Activated CD4-positive, alpha-beta T cell treated with anti-CD3 and anti-CD28 coated beads, Interleukin-2, amount 50 U/mL, for 1 hour (primary cell): Measurements from ENCODE around the gene CXXC1.
"Not testable (repeated sequence)": the region's sequence is repeated elsewhere in the genome, so short reads cannot be mapped to it uniquely, and the experiment has no call there.

Experiments used
- DNase-seq: peaks from one replicate; pipeline ENCODE4 v3.0.0-alpha.2; 2020

CXXC1 gene

DNA sequence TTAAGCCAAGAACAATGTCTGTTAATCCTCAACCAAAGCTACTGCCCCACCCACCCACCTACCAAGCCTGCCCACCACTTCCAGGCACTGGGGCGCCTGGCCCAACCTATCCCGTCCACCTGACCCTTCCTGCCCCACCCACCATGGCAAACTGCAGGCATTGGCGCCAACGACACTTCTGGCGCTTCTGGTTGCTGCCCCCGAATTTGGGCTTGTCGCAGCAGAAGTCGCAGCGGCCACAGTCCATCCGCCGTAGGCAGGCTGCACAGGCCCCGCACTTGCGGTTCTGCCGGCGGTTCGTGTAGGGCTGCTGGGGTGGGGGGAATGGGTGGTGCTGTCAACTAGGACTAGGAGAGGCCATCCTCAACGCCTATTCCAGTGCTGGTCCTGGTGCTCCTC lies 13.4 kb downstream of the CXXC1 start:
- DNase-seq = no peak

DNA sequence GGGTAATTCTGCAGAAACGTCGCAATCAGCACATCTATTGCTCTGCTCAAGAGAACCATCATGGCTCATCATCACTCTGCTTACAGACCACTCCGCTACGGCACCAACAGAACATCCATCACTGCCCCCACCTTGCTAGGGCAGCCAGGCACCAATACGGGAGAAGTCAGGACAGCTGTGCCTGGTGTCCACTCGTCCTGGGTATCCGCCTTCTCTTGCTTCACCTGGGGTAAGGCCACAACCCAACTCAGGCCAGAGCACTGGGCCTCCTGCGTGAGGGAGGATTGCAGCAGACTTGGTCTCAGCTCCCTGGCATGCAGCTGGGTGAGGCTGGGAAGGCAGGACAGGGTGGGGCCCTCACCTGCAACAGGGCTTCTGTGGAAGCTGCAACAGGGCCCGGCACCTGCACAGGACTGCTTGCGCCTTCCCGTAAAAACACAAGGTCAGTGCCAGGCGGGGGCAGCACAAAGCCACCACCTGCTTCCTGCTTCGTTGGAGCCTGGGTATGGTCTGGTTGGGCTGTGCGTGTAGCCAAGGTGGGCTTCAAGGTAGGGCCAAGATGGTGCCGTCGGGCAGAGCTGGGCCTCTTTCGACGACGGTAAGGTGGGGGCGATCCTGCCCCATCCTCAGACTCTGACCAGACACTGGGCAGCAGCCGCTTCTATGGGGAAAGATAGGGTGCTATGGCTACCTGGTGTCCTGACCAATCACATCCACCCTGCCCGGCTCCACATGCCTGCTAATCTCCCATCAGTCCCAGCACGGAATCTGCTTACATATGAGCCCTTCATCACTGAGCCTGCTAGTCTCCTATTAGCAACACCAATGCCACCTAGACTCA lies 14.1 kb downstream of the CXXC1 start:
- no peak for DNase-seq

DNA sequence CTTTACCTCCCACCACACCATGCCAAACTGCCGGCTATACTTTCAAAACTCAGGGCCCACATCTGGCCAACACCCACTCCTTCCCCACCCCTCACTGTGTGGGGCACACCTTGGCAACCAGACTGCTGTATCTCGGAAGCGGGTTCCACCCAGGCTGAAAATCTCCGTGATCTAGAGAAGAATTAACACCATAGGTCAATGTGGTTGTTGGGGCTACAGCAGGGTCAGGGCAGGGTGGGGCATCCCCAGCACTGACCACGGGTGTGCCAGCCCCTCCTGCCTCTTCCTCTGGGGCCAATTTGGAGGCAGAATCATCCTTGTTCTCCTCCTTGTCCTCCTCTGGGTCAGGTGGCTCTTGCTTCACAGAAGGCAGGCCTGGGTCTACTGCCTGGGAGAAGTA lies 14.9 kb downstream of the CXXC1 start:
- no peak for DNase-seq

DNA sequence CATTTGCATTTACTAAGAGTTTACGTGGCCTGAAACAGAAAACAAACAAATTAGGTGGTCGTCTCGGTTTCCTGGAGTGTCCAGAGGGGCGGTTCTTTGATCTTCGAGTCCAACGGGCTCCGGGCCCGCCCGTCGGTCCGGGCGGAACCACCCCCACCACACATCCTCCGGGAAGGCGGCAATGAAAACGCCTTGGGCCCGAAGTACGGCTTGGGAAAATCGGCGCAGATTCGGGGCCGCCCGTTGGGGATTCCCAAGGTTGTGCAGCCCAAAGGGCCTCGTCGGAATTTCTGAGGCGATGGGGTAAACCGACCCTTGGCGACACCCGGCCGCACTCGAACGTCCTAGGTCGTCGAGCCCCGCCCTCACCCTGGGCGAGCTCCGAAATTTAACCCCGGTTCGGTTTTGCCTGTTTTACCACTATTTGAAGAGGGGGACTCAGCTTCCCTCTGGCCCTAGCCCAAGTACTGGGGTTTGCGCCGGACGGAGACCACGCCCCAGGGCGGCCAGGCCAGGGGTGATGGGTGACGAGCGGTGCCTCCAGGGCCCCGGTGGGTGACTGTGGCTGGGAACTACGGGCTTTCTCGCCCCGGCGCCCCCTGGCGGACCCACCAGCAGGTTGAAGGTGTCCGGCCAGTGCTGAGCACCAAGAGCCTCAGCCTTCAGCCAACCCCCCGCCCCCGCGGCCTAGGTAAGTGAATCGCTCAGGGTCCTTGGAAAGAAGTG lies 19.3 kb downstream of the CXXC1 start:
- DNase-seq = peak; percentile 74

DNA sequence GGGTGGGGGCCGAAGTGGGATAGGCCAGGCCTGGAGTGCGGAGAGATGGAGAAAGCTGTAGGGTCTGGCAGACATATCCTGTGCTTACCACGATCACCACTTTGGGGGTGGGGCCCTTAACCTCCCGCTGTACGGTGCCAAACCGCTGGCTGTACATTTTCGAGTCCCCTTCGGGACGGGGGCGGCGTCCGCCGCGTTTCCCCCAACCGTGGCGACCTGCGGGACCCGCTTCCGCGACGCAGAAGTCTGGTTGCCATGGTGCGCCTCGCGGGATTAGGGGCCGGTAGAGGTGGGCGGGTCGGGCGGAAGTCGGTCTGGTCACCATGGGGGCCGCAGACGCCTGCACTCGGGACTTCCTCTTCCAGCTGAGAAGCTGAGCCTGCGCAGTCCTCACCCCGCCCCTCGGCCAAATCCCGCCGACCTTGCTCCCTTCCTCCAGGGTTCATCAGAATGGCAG lies 21.2 kb downstream of the CXXC1 start, which contains the start of gene CFAP53:
Gene CFAP53 (minus strand): TSS at position 248 of the 457 bp plus-strand sequence. CDS start 91 bp downstream, at position 157.
- DNase-seq = peak; percentile 70

DNA sequence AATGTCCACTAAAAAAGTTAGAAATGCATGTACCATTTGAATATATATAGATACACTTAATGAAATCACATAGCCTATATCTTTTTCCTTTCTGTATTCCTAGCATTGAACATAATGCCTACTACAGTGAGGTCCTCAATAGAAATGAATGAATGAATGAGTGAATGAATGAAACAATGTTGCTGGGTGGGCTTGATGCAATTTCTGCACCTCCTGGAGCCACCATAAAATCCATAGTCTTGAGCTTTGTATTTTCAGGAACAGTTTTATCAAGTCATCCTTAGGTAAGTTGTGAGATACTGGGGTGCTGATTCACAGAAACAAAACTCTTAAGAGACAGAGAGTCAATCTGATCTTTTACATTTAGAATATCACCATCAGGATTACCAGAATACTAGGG lies 24.5 kb downstream of the CXXC1 start:
- no peak for DNase-seq

DNA sequence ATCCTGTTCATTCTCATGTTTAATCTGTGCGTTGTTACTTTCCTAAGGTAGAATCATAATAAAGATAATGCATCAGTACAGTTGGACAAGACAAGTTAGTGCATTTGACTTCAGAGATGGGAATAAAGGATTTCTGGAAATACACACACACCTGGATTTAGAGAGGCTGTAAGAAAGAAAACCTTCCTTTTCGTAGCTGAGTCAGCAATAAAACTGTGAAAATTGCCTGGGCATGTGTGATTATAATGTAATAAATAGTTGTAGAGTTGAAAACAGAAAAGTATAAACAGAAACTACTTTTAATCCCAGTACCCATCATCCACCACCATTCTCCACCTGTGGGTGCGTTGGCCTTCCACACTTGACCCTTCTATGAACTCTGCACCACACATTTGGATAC lies 36.6 kb downstream of the CXXC1 start:
- no peak for DNase-seq

DNA sequence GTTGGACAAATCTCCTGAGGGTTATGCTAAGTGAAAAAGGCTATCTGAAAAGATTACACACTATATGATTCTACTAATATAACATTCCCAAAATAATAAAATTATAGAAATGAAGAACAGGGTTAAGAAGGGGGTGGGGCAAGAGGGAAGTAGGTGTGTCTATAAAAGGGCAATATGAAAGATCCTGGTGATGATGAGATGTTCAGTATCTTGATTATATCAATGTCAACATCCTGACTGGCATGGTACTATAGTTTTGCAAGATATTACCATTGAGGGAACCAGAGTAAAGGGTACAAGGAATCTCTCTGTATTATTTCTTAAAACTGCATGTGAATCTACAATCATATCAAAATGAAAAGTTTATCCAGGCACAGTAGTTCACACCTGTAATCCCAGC lies 37.9 kb downstream of the CXXC1 start:
- no peak for DNase-seq

DNA sequence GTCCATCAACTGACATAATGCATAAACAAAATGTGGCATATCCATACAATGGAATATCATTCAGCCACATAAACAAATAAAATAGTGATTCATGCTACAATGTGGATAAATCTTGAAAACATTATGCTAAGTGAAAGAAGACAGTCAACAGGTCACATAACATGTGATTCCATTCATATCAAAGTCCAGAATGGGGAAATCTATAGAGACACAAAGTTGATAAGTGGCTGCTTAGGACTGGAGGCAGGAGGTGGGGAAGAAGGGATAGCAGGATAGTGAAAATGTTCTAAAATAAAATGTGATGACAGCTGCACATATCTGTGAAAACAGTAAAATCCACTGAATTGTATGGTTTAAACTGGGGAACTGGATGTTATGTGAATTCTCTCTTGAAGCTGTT lies 39.9 kb downstream of the CXXC1 start:
- DNase-seq = no peak

DNA sequence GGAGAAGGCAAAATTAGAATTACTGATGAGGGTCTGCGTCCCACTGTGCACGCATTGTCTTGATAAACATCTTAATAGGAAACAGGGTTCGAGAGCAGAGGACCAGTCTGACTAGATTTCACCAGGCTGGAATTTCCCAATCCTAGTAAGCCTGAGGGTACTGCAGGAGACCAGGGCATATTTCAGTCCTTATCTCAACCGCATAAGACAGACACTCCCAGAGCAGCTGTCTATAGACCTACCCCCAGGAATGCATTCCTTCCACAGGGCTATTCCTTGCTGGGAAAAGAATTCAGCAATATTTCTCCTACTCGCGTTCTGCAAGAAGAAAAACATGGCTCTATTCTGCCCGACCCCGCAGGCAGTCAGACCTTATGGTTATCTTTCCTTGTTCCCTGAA lies 45.7 kb downstream of the CXXC1 start:
- not testable (repeated sequence) for DNase-seq

DNA sequence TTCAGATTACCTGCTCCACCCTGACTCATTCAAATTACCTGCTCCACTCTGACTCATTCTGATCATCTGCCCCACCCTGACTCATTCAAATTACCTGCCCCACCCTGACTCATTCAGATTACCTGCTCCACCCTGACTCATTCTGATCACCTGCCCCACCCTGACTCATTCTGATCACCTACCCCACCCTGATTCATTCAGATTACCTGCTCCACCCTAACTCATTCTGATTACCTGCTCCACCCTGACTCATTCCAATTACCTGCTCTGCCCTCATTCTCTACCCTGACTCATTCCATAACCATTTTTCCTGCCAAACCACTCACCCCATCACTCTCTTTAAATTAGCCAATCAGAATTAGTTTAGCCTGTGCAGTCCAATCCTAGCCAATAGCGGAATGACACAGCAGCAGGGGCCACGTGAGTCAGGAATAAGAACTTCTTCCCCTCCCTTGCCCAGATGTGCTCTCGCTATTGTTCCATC lies 47.4 kb downstream of the CXXC1 start:
- DNase-seq = no peak

DNA sequence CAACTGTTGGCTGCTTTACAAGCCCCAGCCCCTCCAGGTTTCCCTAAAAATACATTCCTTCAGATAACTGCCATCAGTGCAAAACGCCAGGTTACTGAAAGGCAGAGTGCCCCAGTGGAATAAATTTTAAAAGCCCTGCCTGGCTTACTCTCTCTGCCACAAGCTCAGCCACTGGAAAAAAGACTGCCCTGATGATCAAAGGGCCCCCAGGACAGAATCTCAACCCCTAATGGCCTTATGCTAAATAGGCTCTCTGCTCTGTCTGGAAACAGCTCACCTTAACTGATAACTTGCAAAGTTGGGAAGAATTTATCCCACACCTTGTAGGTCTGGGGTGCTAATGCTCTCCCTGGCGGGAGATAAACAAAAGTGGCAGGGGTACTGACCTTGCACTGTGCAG lies 55.1 kb downstream of the CXXC1 start:
- no peak for DNase-seq
